ENCODE results near the gene PARP11.

DNA sequence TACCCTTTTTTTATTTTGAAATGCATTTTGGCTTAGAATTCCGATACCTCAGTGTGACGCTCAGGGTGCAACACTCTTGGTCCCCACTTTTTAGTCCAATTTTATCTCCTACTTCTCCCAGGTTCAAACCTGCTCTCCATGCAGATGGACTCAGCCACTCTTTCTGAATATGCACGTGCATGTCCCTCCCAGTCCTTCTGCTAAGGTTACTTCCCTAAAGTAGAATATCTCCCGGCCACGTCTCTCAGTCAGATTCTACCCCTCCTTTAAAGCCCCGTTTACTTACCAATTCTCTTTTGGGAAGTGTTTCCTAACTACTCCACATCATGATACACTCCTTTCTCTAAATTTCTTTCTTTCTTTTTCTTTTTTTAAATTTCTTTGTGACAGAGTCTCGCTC is 15.5 kb upstream of the PARP11 start:
- TF ChIP-seq CTCF (IDR thresholded peaks at IDR 0.05) (no peak), POLR2A (IDR thresholded peaks at IDR 0.05) (no peak)
